H1 (cell line): ENCODE data around the gene SLC12A4. TPM values are rescaled to one million over a fixed set of nuclear protein-coding genes. Genes with fewer than 3 reads are reported as not detected.

Experiments used
- CTCF ChIA-PET: fragments of 300-600 bp; sonication (Branson Sonifier 250); formaldehyde crosslinking; loops from one replicate; lab custom pipeline; 2021; ENCODE audit not compliant: partially characterized antibody; lab: Charles Lee
- POLR2A ChIA-PET: fragments of 300-600 bp; sonication (Branson Sonifier 250); formaldehyde crosslinking; loops from one replicate; lab custom pipeline; 2021; ENCODE audit warnings: inconsistent platforms; ENCODE audit not compliant: partially characterized antibody; lab: Charles Lee
- DNase-seq, 2 experiments: peaks; one replicate each; pipeline versions ENCODE4 v3.0.0 to v3.0.0-alpha.2; 2010 to 2022; ENCODE audit warnings: low spot score in 2 of 2, low read depth in 1 of 2, mixed read lengths in 1 of 2
- FAIRE-seq: peaks from 2 replicates; lab custom pipeline; 2011; peaks lifted over from hg19 to GRCh38; lab: Jason Lieb, UNC
- H2AFZ ChIP-seq: 2 replicates; pipeline ENCODE4 v1.8.1; 2012; ENCODE audit warnings: low read length, inconsistent platforms
- H2AK5ac ChIP-seq: 2 replicates; pipeline ENCODE4 v1.6.1; 2013; ENCODE audit warnings: low read depth, low read length
- H2BK120ac ChIP-seq: replicated peaks from 2 replicates; pipeline ENCODE3; 2013; ENCODE audit warnings: low read depth, low read length, inconsistent platforms
- H2BK12ac ChIP-seq: 2 replicates; pipeline ENCODE4 v1.6.1; 2013; ENCODE audit warnings: low read depth, low read length
- H2BK15ac ChIP-seq: 2 replicates; pipeline ENCODE4 v1.6.1; 2013; ENCODE audit warnings: low read length
- H2BK20ac ChIP-seq: 2 replicates; pipeline ENCODE4 v1.6.1; 2013; ENCODE audit warnings: low read length
- H2BK5ac ChIP-seq: 2 replicates; pipeline ENCODE4 v1.6.1; 2013; ENCODE audit warnings: low read depth, low read length
- H3K14ac ChIP-seq: 2 replicates; pipeline ENCODE4 v1.6.1; 2013; ENCODE audit warnings: inconsistent platforms; ENCODE audit not compliant: insufficient read length
- H3K18ac ChIP-seq: 2 replicates; pipeline ENCODE4 v1.6.1; 2013; ENCODE audit warnings: low read length; ENCODE audit errors: extremely low read depth
- H3K23ac ChIP-seq: 2 replicates; pipeline ENCODE4 v1.6.1; 2013; ENCODE audit warnings: inconsistent platforms; ENCODE audit not compliant: insufficient read length
- H3K23me2 ChIP-seq: 2 replicates; pipeline ENCODE4 v1.6.1; 2013; ENCODE audit warnings: low read depth, low read length
- H3K27ac ChIP-seq: 2 replicates; pipeline ENCODE4 v1.6.1; 2011; ENCODE audit warnings: low read depth, low read length, inconsistent platforms
- H3K27me3 ChIP-seq, 4 experiments: replicated peaks in 1 of 4; 1 replicate in 1 of 4; 2 replicates in 3 of 4; pipeline versions ENCODE4 v1.6.1 to v1.8.1; 2011 to 2013; ENCODE audit warnings: low read length in 3 of 4, mild to moderate bottlenecking in 3 of 4, inconsistent platforms in 2 of 4, mixed read lengths in 2 of 4, moderate library complexity in 1 of 4; ENCODE audit not compliant: control insufficient read depth in 3 of 4, insufficient read depth in 3 of 4; ENCODE audit errors: extremely low read depth in 1 of 4
- H3K36me3 ChIP-seq, 4 experiments: 2 replicates each; pipeline versions ENCODE4 v1.6.1 to v1.8.1; 2011 to 2013; ENCODE audit warnings: mild to moderate bottlenecking in 4 of 4, low read length in 3 of 4, moderate library complexity in 2 of 4, control low read depth in 1 of 4, inconsistent platforms in 1 of 4; ENCODE audit not compliant: insufficient read depth in 4 of 4, control insufficient read depth in 2 of 4
- H3K4ac ChIP-seq: replicated peaks from 2 replicates; pipeline ENCODE3; 2013; ENCODE audit warnings: low read length, low read depth, mixed read lengths, inconsistent platforms; ENCODE audit not compliant: insufficient read length
- H3K4me1 ChIP-seq, 4 experiments: replicated peaks in 1 of 4; 1 replicate in 1 of 4; 2 replicates in 3 of 4; pipeline versions ENCODE4 v1.6.1 to v1.8.1; 2011 to 2013; ENCODE audit warnings: low read length in 3 of 4, inconsistent platforms in 2 of 4, mixed read lengths in 1 of 4; ENCODE audit not compliant: insufficient read depth in 4 of 4, control insufficient read depth in 3 of 4
- H3K4me2 ChIP-seq, 2 experiments: 2 replicates each; pipeline versions ENCODE4 v1.6.1 to v1.8.1; 2011 to 2013; ENCODE audit warnings: low read depth in 2 of 2, low read length in 2 of 2, control low read depth in 1 of 2, inconsistent platforms in 1 of 2, mild to moderate bottlenecking in 1 of 2; ENCODE audit not compliant: insufficient read depth in 1 of 2
- H3K4me3 ChIP-seq, 4 experiments: fragments of 200-600, 300-600 bp in 1 of 4; sonication (generic), shearing (Covaris generic), sonication (Bioruptor Twin) in 1 of 4; 2 replicates each; pipeline versions ENCODE4 v1.5.1 to v1.8.1; 2011 to 2016; ENCODE audit warnings: low read length in 4 of 4, low read depth in 3 of 4, control low read depth in 2 of 4, inconsistent platforms in 2 of 4, mild to moderate bottlenecking in 2 of 4, mixed read lengths in 1 of 4, moderate library complexity in 1 of 4; ENCODE audit not compliant: insufficient read depth in 2 of 4; ENCODE audit errors: extremely low read depth in 1 of 4
- H3K56ac ChIP-seq: replicated peaks from 2 replicates; pipeline ENCODE3; 2013; ENCODE audit warnings: low read depth, mild to moderate bottlenecking, mixed read lengths, low read length, inconsistent platforms; ENCODE audit not compliant: insufficient read length
- H3K79me1 ChIP-seq: 2 replicates; pipeline ENCODE4 v1.6.1; 2013; ENCODE audit warnings: low read depth, low read length, control low read depth
- H3K79me2 ChIP-seq, 2 experiments: 2 replicates each; pipeline versions ENCODE4 v1.6.1 to v1.8.1; 2012 to 2013; ENCODE audit warnings: low read length in 2 of 2, mild to moderate bottlenecking in 2 of 2, inconsistent platforms in 1 of 2; ENCODE audit not compliant: insufficient read depth in 2 of 2, control insufficient read depth in 1 of 2
- H3K9ac ChIP-seq, 4 experiments: replicated peaks in 1 of 4; 1 replicate in 1 of 4; 2 replicates in 3 of 4; pipeline versions ENCODE4 v1.6.1 to v1.8.1; 2011 to 2013; ENCODE audit warnings: low read depth in 3 of 4, low read length in 3 of 4, control low read depth in 2 of 4, mild to moderate bottlenecking in 2 of 4, moderate library complexity in 2 of 4, inconsistent platforms in 1 of 4; ENCODE audit errors: extremely low read depth in 1 of 4
- H3K9me3 ChIP-seq, 2 experiments: 2 replicates each; pipeline versions ENCODE4 v1.6.1 to v1.8.1; 2012 to 2013; ENCODE audit warnings: mild to moderate bottlenecking in 2 of 2, moderate library complexity in 2 of 2, control low read depth in 1 of 2, inconsistent platforms in 1 of 2, low read depth in 1 of 2, low read length in 1 of 2, mixed read lengths in 1 of 2; ENCODE audit not compliant: insufficient read depth in 2 of 2
- H4K20me1 ChIP-seq, 2 experiments: replicated peaks in 1 of 2; 2 replicates each; pipeline versions ENCODE3 to v1.8.1; 2011 to 2013; ENCODE audit warnings: inconsistent platforms in 2 of 2, low read length in 2 of 2, mild to moderate bottlenecking in 1 of 2; ENCODE audit not compliant: insufficient read depth in 2 of 2, control insufficient read depth in 1 of 2
- H4K5ac ChIP-seq: 2 replicates; pipeline ENCODE4 v1.6.1; 2013; ENCODE audit warnings: low read length, low read depth, mixed read lengths, inconsistent platforms; ENCODE audit not compliant: insufficient read length
- H4K8ac ChIP-seq: 2 replicates; pipeline ENCODE4 v1.8.0; 2013; ENCODE audit warnings: mild to moderate bottlenecking, moderate library complexity, low read length, inconsistent platforms; ENCODE audit not compliant: insufficient read depth; ENCODE audit errors: extremely low read depth
- H4K91ac ChIP-seq: replicated peaks from 2 replicates; pipeline ENCODE3; 2013; ENCODE audit warnings: low read length, mixed read lengths, inconsistent platforms; ENCODE audit not compliant: insufficient read length
- CREB1 ChIP-seq: IDR thresholded peaks from 2 replicates; pipeline ENCODE4 v1.6.1; 2012; ENCODE audit warnings: inconsistent platforms
- EGR1 ChIP-seq: IDR thresholded peaks from 2 replicates; pipeline ENCODE4 v1.6.1; 2011; ENCODE audit warnings: low read depth, low read length, borderline replicate concordance
- GTF2F1 ChIP-seq: IDR thresholded peaks from 2 replicates; pipeline ENCODE4 v1.6.1; 2012; ENCODE audit warnings: low read depth, low read length, improper control_type of control experiment, borderline replicate concordance
- POLR2AphosphoS5 ChIP-seq: IDR thresholded peaks from 2 replicates; pipeline ENCODE4 v1.6.1; 2011; ENCODE audit warnings: low read depth, low read length
- SAP30 ChIP-seq: fragments of 300-600 bp; sonication (generic); IDR thresholded peaks from 2 replicates; pipeline ENCODE4 v1.7.1; 2012; ENCODE audit warnings: low read length, moderate library complexity, mild to moderate bottlenecking, inconsistent platforms; ENCODE audit not compliant: insufficient read depth, insufficient replicate concordance
- WGBS, 2 experiments: shearing (Covaris generic) in 1 of 2; methylation state at CpG; one replicate each; pipeline versions ENCODE4 v1.1.6 to v1.1.7; 2013 to 2015; ENCODE audit warnings: low lambda C conversion rate in 2 of 2, mixed read lengths in 2 of 2, inconsistent platforms in 1 of 2, low coverage in 1 of 2, missing lambda C conversion rate in 1 of 2; ENCODE audit not compliant: insufficient replicate concordance in 2 of 2, insufficient coverage in 1 of 2, insufficient read length in 1 of 2; ENCODE audit errors: extremely low coverage in 1 of 2, missing lambda C conversion rate in 1 of 2; 5-methylcytosine and 5-hydroxymethylcytosine counted together
- polyA plus RNA-seq, 7 experiments: library from polyadenylated mRNA; depleted of rRNA in 3 of 7; stranded (reverse) in 5 of 7; unstranded in 2 of 7; fragments of >200 nt in 5 of 7; fragments of 200-250 nt in 2 of 7; gene quantifications; 1 replicate in 5 of 7; 2 replicates in 1 of 7; 4 replicates in 1 of 7; pipeline versions ENCODE4 v1.2.1 to v1.2.3, GENCODE V29; 2011 to 2013; ENCODE audit warnings: missing spikeins in 2 of 7, mixed read lengths in 2 of 7
- total RNA-seq: library from RNA; stranded (reverse); fragmentation: NEBNext Ultra II Directional; extraction: Animal tissue kit (Norgen Biotek cat#: 25700); gene quantifications from 2 replicates; pipeline ENCODE4 v1.2.1, GENCODE V29; 2021

The SLC12A4 gene
- total and polyA plus RNA-seq, 2 of the 8 experiments (the other 6 are each of a cell fraction or from before 2014, with no cell fraction given), result 41.3 to 49.3 TPM

DNA sequence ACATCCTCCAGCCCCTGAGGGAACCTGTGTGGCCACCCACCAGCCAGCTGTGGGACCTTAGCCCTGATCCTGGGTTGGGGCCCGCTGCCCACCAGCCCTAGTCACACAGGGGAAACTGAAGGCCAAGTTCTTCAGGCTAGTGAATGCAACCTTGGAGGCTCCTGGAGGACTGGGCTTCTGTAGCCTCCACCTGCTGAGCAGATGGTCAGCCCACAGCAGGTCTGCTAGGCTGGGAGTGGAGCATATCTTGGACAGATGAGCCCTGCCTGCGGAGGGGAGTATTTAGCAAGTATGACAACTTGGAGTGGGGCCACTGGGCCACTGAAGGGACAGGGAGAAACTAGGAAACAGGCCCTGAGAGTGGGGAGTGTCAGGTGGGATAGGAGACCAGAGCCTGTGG, 7.8 kb upstream of the SLC12A4 start:
- 96% methylated on average over 2 of the region's 2 CpGs; no CpG with 5 or more reads in 1 of the 2 experiments for WGBS, 2 experiments
- Histone ChIP-seq H3K9ac (no peak overlapping the region), H2BK5ac (no peak overlapping the region), H3K27ac (no peak overlapping the region), H3K4me3 (no peak overlapping the region), H4K5ac (no peak overlapping the region), H3K27me3 (peaks cover 0 to 2% (median 0%) of the 10 kb centered on the region in 4 experiments; a peak in 2 of 7 replicates), H4K20me1 (no peaks in the 10 kb centered on the region), H2BK12ac (no peak overlapping the region), H2AFZ (no peak overlapping the region), H3K18ac (no peak overlapping the region)
- CTCF ChIA-PET, result interaction anchor here (1.2 to 2.7 kb wide), 2 partner anchors 14 to 65 kb away, joined by 3 to 10 read pairs; no protein-coding TSS in a partner anchor
- no peak for DNase-seq
- no peak for TF ChIP-seq POLR2AphosphoS5
- no peak for TF ChIP-seq CREB1
- TF ChIP-seq GTF2F1, result no peak
- TF ChIP-seq SAP30, result no peak
- TF ChIP-seq EGR1, result no peak
- TF ChIP-seq, all 59 proteins: peak for 0
- no peak overlapping the region for H4K8ac ChIP-seq
- peaks cover 0 to 4% (median 0%) of the 10 kb centered on the region in 4 experiments; a peak in 3 of 7 replicates for H3K4me1 ChIP-seq
- FAIRE-seq, result no peak
- no peak overlapping the region for H2AK5ac ChIP-seq
- H3K4me2 ChIP-seq, result no peak overlapping the region
- no peak overlapping the region for H3K56ac ChIP-seq
- H3K14ac ChIP-seq, result no peak overlapping the region
- H3K23ac ChIP-seq, result no peak overlapping the region
- H2BK120ac ChIP-seq, result no peak overlapping the region
- no peak overlapping the region for H4K91ac ChIP-seq
- no peaks in the 10 kb centered on the region; a peak in 1 of 8 replicates for H3K36me3 ChIP-seq
- H2BK20ac ChIP-seq, result no peak overlapping the region
- POLR2A ChIA-PET, result interaction anchor here (1.4 kb wide), 1 partner anchor 109 kb away, joined by 5 read pairs; the partner anchor contains the start of gene NFATC3
- no peak overlapping the region for H2BK15ac ChIP-seq
- H3K79me2 ChIP-seq, result no peaks in the 10 kb centered on the region
- no peaks in the 10 kb centered on the region for H3K79me1 ChIP-seq
- no peak overlapping the region for H3K4ac ChIP-seq
- H3K9me3 ChIP-seq, result no peaks in the 10 kb centered on the region
- no peaks in the 10 kb centered on the region for H3K23me2 ChIP-seq
